Panc1 (cell line): ENCODE measurements around the gene DEAF1. TPM values are rescaled to one million over a fixed set of nuclear protein-coding genes. Genes with fewer than 3 reads are reported as not detected.

Experiments used
- ATAC-seq: fragments of 200-7000 bp; cut with Tn5 transposase; 2 replicates; pipeline ENCODE4 v1.9.1; 2020; ENCODE audit warnings: mild to moderate bottlenecking, moderate library complexity
- BruUV-seq: library from RNA; stranded (reverse); fragments of 400-500 nt; replicated peaks from 2 replicates; lab custom pipeline; 2021; lab: Mats Ljungman, UMichigan
- CTCF ChIA-PET: fragments of 300-600 bp; sonication (Branson Sonifier 250); formaldehyde crosslinking; loops from one replicate; lab custom pipeline; 2022; ENCODE audit warnings: antibody characterized with exemption; lab: Charles Lee
- POLR2A ChIA-PET: fragments of 300-600 bp; sonication (Branson Sonifier 250); formaldehyde crosslinking; loops from one replicate; lab custom pipeline; 2022; ENCODE audit warnings: antibody characterized with exemption; lab: Charles Lee
- DNase-seq: peaks from one replicate; pipeline ENCODE4 v3.0.0-alpha.2; 2010; ENCODE audit warnings: low read depth, low spot score
- H3K27ac ChIP-seq: 2 replicates; pipeline ENCODE4 v1.5.1; 2011; ENCODE audit warnings: mild to moderate bottlenecking, low read length, inconsistent platforms
- H3K27me3 ChIP-seq: fragments of 200-500 bp; sonication (Bioruptor generic); 2 replicates; pipeline ENCODE4 v1.6.0; 2014; ENCODE audit warnings: low read length, inconsistent platforms; ENCODE audit not compliant: control insufficient read depth, insufficient read depth
- H3K36me3 ChIP-seq: fragments of 200-500 bp; sonication (Bioruptor generic); 2 replicates; pipeline ENCODE4 v1.5.1; 2014; ENCODE audit warnings: inconsistent platforms, mild to moderate bottlenecking, low read length, moderate library complexity; ENCODE audit not compliant: control insufficient read depth, insufficient read depth
- H3K4me1 ChIP-seq: 2 replicates; pipeline ENCODE4 v1.5.1; 2011; ENCODE audit warnings: inconsistent platforms, mild to moderate bottlenecking, low read length, moderate library complexity; ENCODE audit not compliant: control insufficient read depth, insufficient read depth
- H3K4me3 ChIP-seq, 2 experiments: 2 replicates each; pipeline ENCODE4 v1.5.1; 2011 to 2012; ENCODE audit warnings: low read depth in 2 of 2, low read length in 2 of 2, mild to moderate bottlenecking in 2 of 2, inconsistent platforms in 1 of 2, moderate library complexity in 1 of 2
- H3K9me3 ChIP-seq: fragments of 200-500 bp; sonication (Bioruptor generic); 2 replicates; pipeline ENCODE4 v1.5.1; 2014; ENCODE audit warnings: low read depth, mild to moderate bottlenecking, inconsistent platforms, low read length, moderate library complexity; ENCODE audit not compliant: control insufficient read depth, insufficient read depth
- CTCF ChIP-seq: fragments of 450-650 bp; IDR thresholded peaks from 2 replicates; pipeline ENCODE4 v1.5.1; 2017; ENCODE audit warnings: mild to moderate bottlenecking
- POLR2AphosphoS5 ChIP-seq: IDR thresholded peaks from 2 replicates; pipeline ENCODE4 v1.6.1; 2012; ENCODE audit warnings: mild to moderate bottlenecking, low read depth, low read length, moderate library complexity
- REST ChIP-seq, 2 experiments: IDR thresholded peaks; 2 replicates each; pipeline ENCODE4 v1.6.1; 2011 to 2012; ENCODE audit warnings: low read depth in 2 of 2, control low read depth in 1 of 2, low read length in 1 of 2, mild to moderate bottlenecking in 1 of 2, moderate library complexity in 1 of 2; ENCODE audit not compliant: insufficient read depth in 1 of 2
- SIN3A ChIP-seq: IDR thresholded peaks from 2 replicates; pipeline ENCODE4 v1.6.1; 2012; ENCODE audit warnings: low read depth, mild to moderate bottlenecking, low read length, moderate library complexity, borderline replicate concordance; ENCODE audit not compliant: insufficient read depth
- TCF7L2 ChIP-seq: IDR thresholded peaks from 2 replicates; pipeline ENCODE4 v1.6.1; 2011; ENCODE audit warnings: mild to moderate bottlenecking, low read depth, low read length, inconsistent platforms
- in situ Hi-C: cut with HindIII; loops from 2 replicates; pipeline ENCODE4 v1.10.0; 2016; ENCODE audit warnings: low sequenced_read_pairs, low pct_unique_long_range_greater_than_20kb
- intact Hi-C: fragments of 100-400 bp; cut with micrococcal nuclease; formaldehyde crosslinking; loops from one replicate; pipeline ENCODE4 v1.10.0; 2022; ENCODE audit not compliant: unreplicated experiment
- total RNA-seq: library from RNA; stranded (reverse); gene quantifications from one replicate; pipeline ENCODE4 v1.2.1, GENCODE V29; 2021; ENCODE audit not compliant: unreplicated experiment

DEAF1 gene
- total RNA-seq, 1 experiment from 2014 or later = 105 TPM

- H3K4me1 ChIP-seq = peaks cover 41% of the 10 kb centered on the region
- H3K4me3 ChIP-seq = no peak overlapping the region
- no peaks in the 10 kb centered on the region for H3K27me3 ChIP-seq
- intact Hi-C loops (loop anchor here (10.0 kb wide), 1 partner anchor 172 kb away; no protein-coding TSS in a partner anchor), in situ Hi-C loops (no loop called here)
- POLR2A ChIA-PET = no interaction called here
- TF ChIP-seq CTCF (no peak), POLR2AphosphoS5 (no peak), REST (IDR thresholded peaks at IDR 0.05; ENCODE audit: insufficient read depth in 1 of 2, low read depth in 2 of 2, low read length in 1 of 2) (no peak), SIN3A (no peak), TCF7L2 (no peak)
- ATAC-seq (peak; percentile 2; the same call in 1 of the 2 replicates), DNase-seq (no peak)
- CTCF ChIA-PET = interaction anchor here (0.8 to 3.0 kb wide), 2 partner anchors 31 to 36 kb away, joined by 3 to 12 read pairs; partner anchors contain the start of gene TMEM80
- TSS peak; percentile 94 for BruUV-seq
- no peaks in the 10 kb centered on the region for H3K9me3 ChIP-seq
- H3K36me3 ChIP-seq = peaks cover 5% of the 10 kb centered on the region; the same call in 1 of the 2 replicates
- peak overlapping the region; percentile 74 for H3K27ac ChIP-seq
Measured at GRCh38 chr11:727281-727701, 32.3 kb upstream of the DEAF1 start.

- TF ChIP-seq SIN3A (no peak; the same call in 1 of the 2 replicates), TCF7L2 (no peak), POLR2AphosphoS5 (no peak), REST (IDR thresholded peaks at IDR 0.05; ENCODE audit: insufficient read depth in 1 of 2, low read depth in 2 of 2, low read length in 1 of 2) (no peak), CTCF (no peak)
- H3K27ac ChIP-seq = peak overlapping the region; percentile 74
- DNase-seq = no peak
- ChIA-PET POLR2A (interaction anchor here (0.5 to 1.2 kb wide), 4 partner anchors 10 to 28 kb away, joined by 3 to 15 read pairs (median 8); no protein-coding TSS in a partner anchor), CTCF (interaction anchor here (0.6 to 3.0 kb wide), 5 partner anchors 16 to 31 kb away, joined by 3 to 12 read pairs (median 6); partner anchors contain the start of gene TMEM80)
- ATAC-seq = peak; percentile 5; the same call in 1 of the 2 replicates
- in situ Hi-C loops = no loop called here
- intact Hi-C loops = loop anchor here (10.0 kb wide), 1 partner anchor 172 kb away; no protein-coding TSS in a partner anchor
- H3K9me3 ChIP-seq = no peaks in the 10 kb centered on the region
- H3K36me3 ChIP-seq = peaks cover 5% of the 10 kb centered on the region; the same call in 1 of the 2 replicates
- H3K27me3 ChIP-seq = no peaks in the 10 kb centered on the region
- no peak overlapping the region for H3K4me3 ChIP-seq
- peaks cover 41% of the 10 kb centered on the region for H3K4me1 ChIP-seq
- BruUV-seq = no TSS peak
Measured at GRCh38 chr11:726278-727220, 31.5 kb upstream of the DEAF1 start.
